NB4 (cell line): Measurements from ENCODE around the gene ADPRS.

Source experiments
- DNase-seq: peaks from one replicate; pipeline ENCODE4 v3.0.0; 2010; ENCODE audit warnings: low read depth
- H3K4me3 ChIP-seq: one replicate; pipeline ENCODE4 v1.5.1; 2011; ENCODE audit warnings: mild to moderate bottlenecking, low read depth, low read length, moderate library complexity
- MYC ChIP-seq: IDR thresholded peaks from 2 replicates; pipeline ENCODE4 v1.6.1; 2011; ENCODE audit warnings: low read depth, low read length
- POLR2A ChIP-seq: IDR thresholded peaks from 2 replicates; pipeline ENCODE4 v1.6.1; 2011; ENCODE audit warnings: mild to moderate bottlenecking; ENCODE audit not compliant: insufficient read length; ENCODE audit errors: extremely low read depth
- TF ChIP-seq, protein P1 (sequence below): IDR thresholded peaks from one replicate; pipeline ENCODE4 v1.5.1; 2012; ENCODE audit warnings: low read depth, low read length
- TF ChIP-seq, protein P2 (sequence below): IDR thresholded peaks from 2 replicates; pipeline ENCODE4 v1.6.1; 2011; ENCODE audit warnings: low read depth, low read length

Gene ADPRS

GRCh38 chr1:36112823-36113222 is 24.1 kb downstream of the ADPRS start:
- DNase-seq: no peak
- TF ChIP-seq, protein P1, sequence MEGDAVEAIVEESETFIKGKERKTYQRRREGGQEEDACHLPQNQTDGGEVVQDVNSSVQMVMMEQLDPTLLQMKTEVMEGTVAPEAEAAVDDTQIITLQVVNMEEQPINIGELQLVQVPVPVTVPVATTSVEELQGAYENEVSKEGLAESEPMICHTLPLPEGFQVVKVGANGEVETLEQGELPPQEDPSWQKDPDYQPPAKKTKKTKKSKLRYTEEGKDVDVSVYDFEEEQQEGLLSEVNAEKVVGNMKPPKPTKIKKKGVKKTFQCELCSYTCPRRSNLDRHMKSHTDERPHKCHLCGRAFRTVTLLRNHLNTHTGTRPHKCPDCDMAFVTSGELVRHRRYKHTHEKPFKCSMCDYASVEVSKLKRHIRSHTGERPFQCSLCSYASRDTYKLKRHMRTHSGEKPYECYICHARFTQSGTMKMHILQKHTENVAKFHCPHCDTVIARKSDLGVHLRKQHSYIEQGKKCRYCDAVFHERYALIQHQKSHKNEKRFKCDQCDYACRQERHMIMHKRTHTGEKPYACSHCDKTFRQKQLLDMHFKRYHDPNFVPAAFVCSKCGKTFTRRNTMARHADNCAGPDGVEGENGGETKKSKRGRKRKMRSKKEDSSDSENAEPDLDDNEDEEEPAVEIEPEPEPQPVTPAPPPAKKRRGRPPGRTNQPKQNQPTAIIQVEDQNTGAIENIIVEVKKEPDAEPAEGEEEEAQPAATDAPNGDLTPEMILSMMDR: no peak
- TF ChIP-seq POLR2A (no peak), MYC (no peak)
- H3K4me3 ChIP-seq: no peak overlapping the region

- no peak for DNase-seq
- TF ChIP-seq, protein P1: no peak
- TF ChIP-seq POLR2A (no peak), MYC (no peak)
- TF ChIP-seq, protein P2, sequence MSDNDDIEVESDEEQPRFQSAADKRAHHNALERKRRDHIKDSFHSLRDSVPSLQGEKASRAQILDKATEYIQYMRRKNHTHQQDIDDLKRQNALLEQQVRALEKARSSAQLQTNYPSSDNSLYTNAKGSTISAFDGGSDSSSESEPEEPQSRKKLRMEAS: no peak
- no peak overlapping the region for H3K4me3 ChIP-seq
These were observed 25.7 kb downstream of the ADPRS start for GRCh38 chr1:36114371-36114770.

- DNase-seq: no peak
- no peak overlapping the region for H3K4me3 ChIP-seq
- TF ChIP-seq, protein P2: no peak
- TF ChIP-seq, protein P1: no peak
- TF ChIP-seq POLR2A: no peak
- TF ChIP-seq MYC: no peak
These were observed 26.5 kb downstream of the ADPRS start for GRCh38 chr1:36115200-36115669.

- TF ChIP-seq, protein P1: no peak
- TF ChIP-seq, protein P2: no peak
- TF ChIP-seq POLR2A: no peak
- TF ChIP-seq MYC: no peak
- peak; percentile 42 for DNase-seq
- H3K4me3 ChIP-seq: no peak overlapping the region
These were observed 27.2 kb downstream of the ADPRS start for GRCh38 chr1:36115931-36116330.

- TF ChIP-seq, protein P2: no peak
- TF ChIP-seq MYC: no peak
- TF ChIP-seq POLR2A: no peak
- TF ChIP-seq, protein P1: no peak
- no peak overlapping the region for H3K4me3 ChIP-seq
- DNase-seq: no peak
These were observed 28.2 kb downstream of the ADPRS start for GRCh38 chr1:36116901-36117300.
